Pancreas (tissue), 10 donors: Measurements from ENCODE around the gene KIT. TPM values are rescaled to one million over a fixed set of nuclear protein-coding genes. Genes with fewer than 3 reads are reported as not detected.
"Not testable (repeated sequence)": the region's sequence is repeated elsewhere in the genome, so short reads cannot be mapped to it uniquely, and the experiment has no call there.

Source experiments
- ATAC-seq, 4 donors: fragments of 200-7000 bp; cut with Tn5 transposase; one replicate each; pipeline versions ENCODE4 v1.8.0 to v1.9.1; 2020; ENCODE audit warnings: mild to moderate bottlenecking in 4 of 4, moderate library complexity in 4 of 4
- DNase-seq, 6 donors: peaks; one replicate each; pipeline ENCODE4 v3.0.0-alpha.2; 2020
- FAIRE-seq: peaks from 2 replicates; lab custom pipeline; 2012; peaks lifted over from hg19 to GRCh38; lab: Jason Lieb, UNC
- H3K27ac ChIP-seq, 4 donors: fragments of 200-600 bp; sonication (generic); 1 replicate in 3 of 4; 2 replicates in 1 of 4; pipeline versions ENCODE4 v1.5.0 to v1.8.0; 2020
- H3K27me3 ChIP-seq, 4 donors: fragments of 200-600 bp; one replicate each; pipeline ENCODE4 v1.8.0; 2021
- H3K36me3 ChIP-seq, 3 donors: fragments of 200-600 bp; sonication (generic) in 1 of 3; one replicate each; pipeline versions ENCODE4 v1.5.0 to v1.8.0; 2020 to 2021
- H3K4me1 ChIP-seq, 3 donors: fragments of 200-600 bp; one replicate each; pipeline ENCODE4 v1.8.0; 2021
- H3K4me3 ChIP-seq, 4 donors: fragments of 200-600 bp; sonication (generic) in 2 of 4; one replicate each; pipeline versions ENCODE4 v1.5.0 to v1.8.0; 2020 to 2021
- H3K9me3 ChIP-seq, 4 donors: fragments of 200-600 bp; one replicate each; pipeline ENCODE4 v1.8.0; 2021
- WGBS, 2 donors: extraction: QIAGEN DNeasy Blood & Tissue Kit; methylation state at CpG; one replicate each; pipeline ENCODE4 v1.1.7; 2013; 5-methylcytosine and 5-hydroxymethylcytosine counted together
- intact Hi-C, 3 donors: fragments of 100-400 bp; cut with DNase I; formaldehyde crosslinking; loops; one replicate each; pipeline versions ENCODE4 v1.11.1 to v1.14.2; 2022
- polyA plus RNA-seq, 2 donors: library from polyadenylated mRNA; stranded (reverse); fragments of 200-250 nt; gene quantifications; one replicate each; pipeline ENCODE4 v1.2.3, GENCODE V29; 2013
- total RNA-seq, 6 donors: library from RNA; stranded (reverse); fragmentation: NEBNext Ultra II Directional in 4 of 6; extraction: Animal tissue kit (Norgen Biotek cat#: 25700) in 4 of 6; gene quantifications; one replicate each; pipeline versions ENCODE4 v1.2.1 to v1.2.4, GENCODE V29; 2021 to 2023
- TF ChIP-seq, protein P1 (sequence below), 4 donors: fragments of 200-600 bp; sonication (generic) in 3 of 4; IDR thresholded peaks; one replicate each; pipeline versions ENCODE4 v1.5.0 to v1.8.0; 2021; ENCODE audit warnings: antibody characterized with exemption in 4 of 4
- donor health status: healthy with polysubstance abuse.
- donor health status: DM: no; HTN: no; CAD: no; lungs with moderate emphysema.
- donor health status: DM: no; HTN: no; CAD: no.
- donor health status: control.
- donor health status: control.
- donor health status: Bipolar disorder and iron deficiency.
- donor health status: DM: yes; HTN: yes; CAD: no.
- donor health status: DM: no; HTN: no; CAD: no.
- donor health status: DM: no; HTN: no; CAD: no.
- donor health status: DM: yes; HTN: yes; CAD: no.

Gene KIT
- total and polyA plus RNA-seq, 8 donors, result 0.23 to 4.0 (median 1.4) TPM

DNA sequence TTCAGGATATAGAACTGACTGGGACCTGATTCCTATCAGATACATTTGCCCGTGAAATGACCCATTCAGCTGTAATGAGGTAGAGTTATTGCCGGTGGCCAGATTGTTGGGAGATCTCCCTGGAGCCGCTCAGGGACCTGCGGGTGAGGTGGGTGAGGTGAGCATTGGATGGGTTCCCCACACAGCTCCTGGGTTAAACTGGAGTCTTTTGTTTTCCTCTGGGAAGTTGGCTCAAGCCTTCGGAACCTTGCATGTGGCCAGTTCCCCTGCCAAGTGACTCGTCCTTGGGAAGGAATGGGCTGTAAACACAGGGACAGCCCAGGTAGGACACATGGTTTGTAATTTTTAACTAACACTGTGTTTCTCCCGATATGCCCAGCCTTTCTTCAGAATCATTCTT is 31.6 kb upstream of the KIT start:
- H3K4me1 ChIP-seq, result peaks cover 4 to 16% (median 8%) of the 10 kb centered on the region in 3 donors
- TF ChIP-seq, protein P1, sequence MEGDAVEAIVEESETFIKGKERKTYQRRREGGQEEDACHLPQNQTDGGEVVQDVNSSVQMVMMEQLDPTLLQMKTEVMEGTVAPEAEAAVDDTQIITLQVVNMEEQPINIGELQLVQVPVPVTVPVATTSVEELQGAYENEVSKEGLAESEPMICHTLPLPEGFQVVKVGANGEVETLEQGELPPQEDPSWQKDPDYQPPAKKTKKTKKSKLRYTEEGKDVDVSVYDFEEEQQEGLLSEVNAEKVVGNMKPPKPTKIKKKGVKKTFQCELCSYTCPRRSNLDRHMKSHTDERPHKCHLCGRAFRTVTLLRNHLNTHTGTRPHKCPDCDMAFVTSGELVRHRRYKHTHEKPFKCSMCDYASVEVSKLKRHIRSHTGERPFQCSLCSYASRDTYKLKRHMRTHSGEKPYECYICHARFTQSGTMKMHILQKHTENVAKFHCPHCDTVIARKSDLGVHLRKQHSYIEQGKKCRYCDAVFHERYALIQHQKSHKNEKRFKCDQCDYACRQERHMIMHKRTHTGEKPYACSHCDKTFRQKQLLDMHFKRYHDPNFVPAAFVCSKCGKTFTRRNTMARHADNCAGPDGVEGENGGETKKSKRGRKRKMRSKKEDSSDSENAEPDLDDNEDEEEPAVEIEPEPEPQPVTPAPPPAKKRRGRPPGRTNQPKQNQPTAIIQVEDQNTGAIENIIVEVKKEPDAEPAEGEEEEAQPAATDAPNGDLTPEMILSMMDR (IDR thresholded peaks at IDR 0.05), result no peak
- peak; percentile 83 to 98 (median 94) for ATAC-seq
- intact Hi-C loops, result no loop called here
- H3K27me3 ChIP-seq, result no peaks in the 10 kb centered on the region
- no peaks in the 10 kb centered on the region for H3K9me3 ChIP-seq
- no peak overlapping the region for H3K4me3 ChIP-seq
- WGBS, 2 donors, result 10 to 12% methylated on average over 7 of the region's 7 CpGs
- H3K36me3 ChIP-seq, result no peaks in the 10 kb centered on the region
- H3K27ac ChIP-seq, result peak overlapping the region in 1 of 4 donors; percentile 34
- FAIRE-seq, result no peak
- peak in 5 of 6 donors; percentile 38 to 83 (median 61) for DNase-seq

- ATAC-seq, result no peak
- Histone ChIP-seq H3K4me1 (no peaks in the 10 kb centered on the region), H3K9me3 (no peaks in the 10 kb centered on the region), H3K36me3 (no peaks in the 10 kb centered on the region), H3K4me3 (no peak overlapping the region), H3K27me3 (no peaks in the 10 kb centered on the region), H3K27ac (no peak overlapping the region)
- no peak for FAIRE-seq
- 90 to 95% methylated on average over 29 of the region's 29 CpGs for WGBS, 2 donors
- peak in 1 of 6 donors; percentile 42 for DNase-seq
- intact Hi-C loops, result no loop called here
- TF ChIP-seq, protein P1 (IDR thresholded peaks at IDR 0.05), result no peak
These were observed 25.2 kb upstream of the KIT start for GRCh38 chr4:54632537-54632936.

GRCh38 chr4:54633102-54633740 is 24.5 kb upstream of the KIT start:
- DNase-seq, H3K27me3 ChIP-seq, FAIRE-seq, H3K4me1 ChIP-seq, H3K9me3 ChIP-seq, intact Hi-C loops, H3K4me3 ChIP-seq, H3K36me3 ChIP-seq, H3K27ac ChIP-seq, ATAC-seq: not testable (repeated sequence)
- WGBS, 2 donors, result 78 to 85% methylated on average over 17 to 18 of the region's 18 CpGs

DNA sequence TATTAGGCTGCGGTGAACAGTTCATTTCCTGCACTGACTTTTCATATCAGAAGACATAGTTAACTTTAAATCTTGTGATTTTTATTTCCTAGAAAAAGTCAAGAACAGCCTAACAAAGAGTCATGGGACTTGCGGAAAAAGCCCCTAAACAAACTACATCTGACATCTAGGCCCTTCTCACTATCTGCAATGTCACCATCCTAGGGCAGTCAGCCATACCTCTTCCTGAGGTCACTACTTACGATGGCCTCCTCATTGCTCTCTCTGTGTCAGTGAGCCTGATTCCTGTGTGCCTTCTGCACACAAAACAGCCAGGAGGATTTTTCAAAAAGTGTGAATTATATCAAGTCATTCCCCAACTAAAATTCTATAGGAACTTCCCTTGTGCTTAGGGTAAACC is 22.4 kb upstream of the KIT start:
- Histone ChIP-seq H3K36me3 (no peaks in the 10 kb centered on the region), H3K4me3 (no peak overlapping the region), H3K27me3 (no peaks in the 10 kb centered on the region), H3K9me3 (no peaks in the 10 kb centered on the region), H3K4me1 (no peaks in the 10 kb centered on the region), H3K27ac (no peak overlapping the region)
- intact Hi-C loops, result no loop called here
- 87 to 88% methylated on average over 3 of the region's 3 CpGs for WGBS, 2 donors
- DNase-seq (no peak), ATAC-seq (no peak), FAIRE-seq (no peak)
- TF ChIP-seq, protein P1 (IDR thresholded peaks at IDR 0.05), result no peak

- H3K36me3 ChIP-seq, result no peaks in the 10 kb centered on the region
- intact Hi-C loops, result no loop called here
- TF ChIP-seq, protein P1 (IDR thresholded peaks at IDR 0.05), result no peak
- WGBS, 2 donors, result 60 to 62% methylated on average over 4 of the region's 4 CpGs
- DNase-seq, result no peak
- ATAC-seq, result no peak
- no peaks in the 10 kb centered on the region for H3K9me3 ChIP-seq
- no peaks in the 10 kb centered on the region for H3K4me1 ChIP-seq
- FAIRE-seq, result no peak
- no peak overlapping the region for H3K27ac ChIP-seq
- H3K27me3 ChIP-seq, result no peaks in the 10 kb centered on the region
- no peak overlapping the region for H3K4me3 ChIP-seq
These were observed 20.4 kb upstream of the KIT start for GRCh38 chr4:54637325-54637724.

- H3K9me3 ChIP-seq, H3K4me1 ChIP-seq, H3K27me3 ChIP-seq, intact Hi-C loops, FAIRE-seq, DNase-seq, H3K4me3 ChIP-seq, H3K36me3 ChIP-seq, ATAC-seq, H3K27ac ChIP-seq: not testable (repeated sequence)
- 80 to 86% methylated on average over 9 of the region's 9 CpGs for WGBS, 2 donors
These were observed 16.7 kb upstream of the KIT start for GRCh38 chr4:54641101-54641500.
